Liver (tissue), 9 donors: ENCODE measurements around the gene CFL1. TPM values are rescaled to one million over a fixed set of nuclear protein-coding genes. Genes with fewer than 3 reads are reported as not detected.
A peak's percentile ranks its signal among the peaks of the same experiment; 100 is the strongest.

ENCODE experiments used
- DNase-seq: peaks from one replicate; pipeline ENCODE4 v3.0.0-alpha.2; 2017; ENCODE audit warnings: low spot score
- H3K27ac ChIP-seq, 2 donors: one replicate each; pipeline ENCODE4 v1.7.0; 2013; ENCODE audit warnings: inconsistent platforms in 2 of 2, low read length in 2 of 2, control low read depth in 1 of 2, low read depth in 1 of 2, mild to moderate bottlenecking in 1 of 2
- H3K27me3 ChIP-seq, 4 donors: one replicate each; pipeline versions ENCODE4 v1.6.1 to v1.7.0; 2013; ENCODE audit warnings: low read length in 3 of 4, inconsistent platforms in 1 of 4, mild to moderate bottlenecking in 1 of 4, moderate library complexity in 1 of 4; ENCODE audit not compliant: control insufficient read depth in 4 of 4, insufficient read depth in 4 of 4
- H3K36me3 ChIP-seq, 4 donors: one replicate each; pipeline versions ENCODE4 v1.6.1 to v1.7.0; 2013; ENCODE audit warnings: low read length in 3 of 4, mild to moderate bottlenecking in 3 of 4, low read depth in 1 of 4, moderate library complexity in 1 of 4; ENCODE audit not compliant: control insufficient read depth in 4 of 4, insufficient read depth in 3 of 4
- H3K4me1 ChIP-seq, 4 donors: one replicate each; pipeline versions ENCODE4 v1.6.1 to v1.7.0; 2013; ENCODE audit warnings: low read length in 3 of 4, mild to moderate bottlenecking in 3 of 4, moderate library complexity in 1 of 4; ENCODE audit not compliant: control insufficient read depth in 4 of 4, insufficient read depth in 4 of 4
- H3K4me3 ChIP-seq, 3 donors: one replicate each; pipeline versions ENCODE4 v1.6.1 to v1.7.0; 2013; ENCODE audit warnings: low read length in 3 of 3, control low read depth in 1 of 3, low read depth in 1 of 3, mild to moderate bottlenecking in 1 of 3
- H3K9ac ChIP-seq, 2 donors: one replicate each; pipeline ENCODE4 v1.7.0; 2013; ENCODE audit warnings: low read length in 2 of 2, mild to moderate bottlenecking in 2 of 2, moderate library complexity in 2 of 2, control low read depth in 1 of 2, low read depth in 1 of 2
- H3K9me3 ChIP-seq, 4 donors: one replicate each; pipeline versions ENCODE4 v1.6.1 to v1.7.0; 2013; ENCODE audit warnings: low read length in 3 of 4; ENCODE audit not compliant: control insufficient read depth in 4 of 4
- EGR1 ChIP-seq, 2 donors: IDR thresholded peaks; 2 replicates each; pipeline ENCODE4 v1.6.1; 2016 to 2018; ENCODE audit warnings: antibody characterized with exemption in 2 of 2, low read depth in 2 of 2
- FOXA1 ChIP-seq: IDR thresholded peaks from 2 replicates; pipeline ENCODE4 v1.6.1; 2016; ENCODE audit warnings: antibody characterized with exemption
- FOXA2 ChIP-seq: IDR thresholded peaks from 2 replicates; pipeline ENCODE4 v1.6.1; 2016; ENCODE audit warnings: antibody characterized with exemption
- GABPA ChIP-seq, 2 donors: IDR thresholded peaks in 1 of 2; conservative IDR thresholded peaks in 1 of 2; 2 replicates each; pipeline ENCODE4 v1.6.1; 2016; ENCODE audit warnings: antibody characterized with exemption in 2 of 2, mild to moderate bottlenecking in 1 of 2, moderate library complexity in 1 of 2
- HNF4A ChIP-seq, 2 donors: conservative IDR thresholded peaks; 2 replicates each; pipeline ENCODE4 v1.6.1; 2016; ENCODE audit warnings: antibody characterized with exemption in 2 of 2, mild to moderate bottlenecking in 2 of 2
- HNF4G ChIP-seq: IDR thresholded peaks from 2 replicates; pipeline ENCODE4 v1.6.1; 2016; ENCODE audit warnings: antibody characterized with exemption
- JUND ChIP-seq, 2 donors: IDR thresholded peaks; 2 replicates each; pipeline ENCODE4 v1.6.1; 2016; ENCODE audit warnings: antibody characterized with exemption in 2 of 2
- MAX ChIP-seq: IDR thresholded peaks from 2 replicates; pipeline ENCODE4 v1.6.1; 2016; ENCODE audit warnings: antibody characterized with exemption
- NR2F2 ChIP-seq: IDR thresholded peaks from 2 replicates; pipeline ENCODE4 v1.6.1; 2016; ENCODE audit warnings: antibody characterized with exemption
- RAD21 ChIP-seq, 2 donors: IDR thresholded peaks; 2 replicates each; pipeline ENCODE4 v1.6.1; 2016; ENCODE audit warnings: antibody characterized with exemption in 2 of 2, mild to moderate bottlenecking in 2 of 2
- RXRA ChIP-seq, 2 donors: IDR thresholded peaks; 2 replicates each; pipeline ENCODE4 v1.6.1; 2017 to 2018; ENCODE audit warnings: antibody characterized with exemption in 2 of 2, mild to moderate bottlenecking in 1 of 2
- SP1 ChIP-seq: IDR thresholded peaks from 2 replicates; pipeline ENCODE4 v1.6.1; 2018; ENCODE audit warnings: antibody characterized with exemption, mild to moderate bottlenecking
- TAF1 ChIP-seq: conservative IDR thresholded peaks from 2 replicates; pipeline ENCODE4 v1.6.1; 2016; ENCODE audit warnings: antibody characterized with exemption, mild to moderate bottlenecking
- YY1 ChIP-seq: IDR thresholded peaks from 2 replicates; pipeline ENCODE4 v1.6.1; 2016; ENCODE audit warnings: antibody characterized with exemption, mild to moderate bottlenecking
- WGBS: extraction: QIAGEN DNeasy Blood & Tissue Kit; methylation state at CpG from one replicate; pipeline ENCODE4 v1.1.7; 2013; 5-methylcytosine and 5-hydroxymethylcytosine counted together
- polyA plus RNA-seq, 2 donors: library from polyadenylated mRNA; stranded (reverse) in 1 of 2; unstranded in 1 of 2; fragments of 200-250 nt in 1 of 2; fragments of >200 nt in 1 of 2; fragmentation: Nextera tagmentation in 1 of 2; extraction: Ambion mirVana in 1 of 2; gene quantifications; one replicate each; pipeline versions ENCODE4 v1.2.1 to v1.2.3, GENCODE V29; 2013 to 2015
- total RNA-seq, 2 donors: library from RNA; depleted of rRNA; stranded (reverse); fragments of >200 nt; gene quantifications; one replicate each; pipeline ENCODE4 v1.2.3, GENCODE V29; 2014
- TF ChIP-seq, protein P1 (sequence below): IDR thresholded peaks from 2 replicates; pipeline ENCODE4 v1.6.1; 2016; ENCODE audit warnings: antibody characterized with exemption
- TF ChIP-seq, protein P2 (sequence below): IDR thresholded peaks from 2 replicates; pipeline ENCODE4 v1.6.1; 2016; ENCODE audit warnings: antibody characterized with exemption, mild to moderate bottlenecking
- TF ChIP-seq, protein P3 (sequence below): fragments of 150-350 bp; IDR thresholded peaks from 2 replicates; pipeline ENCODE4 v1.5.1; 2017; ENCODE audit warnings: improper control_type of control experiment, low read depth, low read length; ENCODE audit not compliant: missing input control
- TF ChIP-seq, protein P4 (sequence below): IDR thresholded peaks from 2 replicates; pipeline ENCODE4 v1.6.1; 2016; ENCODE audit warnings: antibody characterized with exemption
- donor health status: healthy.
- donor health status: healthy.
- donor health status: healthy.
- donor health status: healthy.
- donor health status: healthy.

CFL1 gene
- total and polyA plus RNA-seq, 4 donors, result 184 to 498 (median 282) TPM

GRCh38 chr11:65873318-65874156 lies 15.6 kb upstream of the CFL1 start:
- Histone ChIP-seq H3K27ac (peak overlapping the region; percentile 55 to 61), H3K9ac (peak overlapping the region in 1 of 2 donors; percentile 56), H3K9me3 (no peaks in the 10 kb centered on the region), H3K27me3 (no peaks in the 10 kb centered on the region), H3K4me1 (peaks cover 0 to 20% (median 6%) of the 10 kb centered on the region in 4 donors), H3K4me3 (peak overlapping the region; percentile 4 to 41 (median 41)), H3K36me3 (no peaks in the 10 kb centered on the region)
- WGBS, result 8% methylated on average over 54 of the region's 54 CpGs
- TF ChIP-seq RAD21 (IDR thresholded peaks at IDR 0.05) (no peak), GABPA (IDR thresholded peaks at IDR 0.05 in 1 of 2, conservative IDR thresholded peaks at IDR 0.05 in 1 of 2) (peak in 1 of 2 donors; percentile 84), JUND (IDR thresholded peaks at IDR 0.05) (no peak), MAX (no peak), FOXA1 (no peak), EGR1 (IDR thresholded peaks at IDR 0.05; ENCODE audit: low read depth in 2 of 2) (peak; percentile 48 to 49), FOXA2 (no peak), SP1 (peak; percentile 86), HNF4G (no peak), NR2F2 (peak; percentile 52), YY1 (peak; percentile 33), RXRA (IDR thresholded peaks at IDR 0.05) (peak; percentile 52 to 71), TAF1 (no peak), HNF4A (conservative IDR thresholded peaks at IDR 0.05) (no peak)
- TF ChIP-seq, protein P1, sequence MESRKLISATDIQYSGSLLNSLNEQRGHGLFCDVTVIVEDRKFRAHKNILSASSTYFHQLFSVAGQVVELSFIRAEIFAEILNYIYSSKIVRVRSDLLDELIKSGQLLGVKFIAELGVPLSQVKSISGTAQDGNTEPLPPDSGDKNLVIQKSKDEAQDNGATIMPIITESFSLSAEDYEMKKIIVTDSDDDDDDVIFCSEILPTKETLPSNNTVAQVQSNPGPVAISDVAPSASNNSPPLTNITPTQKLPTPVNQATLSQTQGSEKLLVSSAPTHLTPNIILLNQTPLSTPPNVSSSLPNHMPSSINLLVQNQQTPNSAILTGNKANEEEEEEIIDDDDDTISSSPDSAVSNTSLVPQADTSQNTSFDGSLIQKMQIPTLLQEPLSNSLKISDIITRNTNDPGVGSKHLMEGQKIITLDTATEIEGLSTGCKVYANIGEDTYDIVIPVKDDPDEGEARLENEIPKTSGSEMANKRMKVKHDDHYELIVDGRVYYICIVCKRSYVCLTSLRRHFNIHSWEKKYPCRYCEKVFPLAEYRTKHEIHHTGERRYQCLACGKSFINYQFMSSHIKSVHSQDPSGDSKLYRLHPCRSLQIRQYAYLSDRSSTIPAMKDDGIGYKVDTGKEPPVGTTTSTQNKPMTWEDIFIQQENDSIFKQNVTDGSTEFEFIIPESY, result no peak
- TF ChIP-seq, protein P2, sequence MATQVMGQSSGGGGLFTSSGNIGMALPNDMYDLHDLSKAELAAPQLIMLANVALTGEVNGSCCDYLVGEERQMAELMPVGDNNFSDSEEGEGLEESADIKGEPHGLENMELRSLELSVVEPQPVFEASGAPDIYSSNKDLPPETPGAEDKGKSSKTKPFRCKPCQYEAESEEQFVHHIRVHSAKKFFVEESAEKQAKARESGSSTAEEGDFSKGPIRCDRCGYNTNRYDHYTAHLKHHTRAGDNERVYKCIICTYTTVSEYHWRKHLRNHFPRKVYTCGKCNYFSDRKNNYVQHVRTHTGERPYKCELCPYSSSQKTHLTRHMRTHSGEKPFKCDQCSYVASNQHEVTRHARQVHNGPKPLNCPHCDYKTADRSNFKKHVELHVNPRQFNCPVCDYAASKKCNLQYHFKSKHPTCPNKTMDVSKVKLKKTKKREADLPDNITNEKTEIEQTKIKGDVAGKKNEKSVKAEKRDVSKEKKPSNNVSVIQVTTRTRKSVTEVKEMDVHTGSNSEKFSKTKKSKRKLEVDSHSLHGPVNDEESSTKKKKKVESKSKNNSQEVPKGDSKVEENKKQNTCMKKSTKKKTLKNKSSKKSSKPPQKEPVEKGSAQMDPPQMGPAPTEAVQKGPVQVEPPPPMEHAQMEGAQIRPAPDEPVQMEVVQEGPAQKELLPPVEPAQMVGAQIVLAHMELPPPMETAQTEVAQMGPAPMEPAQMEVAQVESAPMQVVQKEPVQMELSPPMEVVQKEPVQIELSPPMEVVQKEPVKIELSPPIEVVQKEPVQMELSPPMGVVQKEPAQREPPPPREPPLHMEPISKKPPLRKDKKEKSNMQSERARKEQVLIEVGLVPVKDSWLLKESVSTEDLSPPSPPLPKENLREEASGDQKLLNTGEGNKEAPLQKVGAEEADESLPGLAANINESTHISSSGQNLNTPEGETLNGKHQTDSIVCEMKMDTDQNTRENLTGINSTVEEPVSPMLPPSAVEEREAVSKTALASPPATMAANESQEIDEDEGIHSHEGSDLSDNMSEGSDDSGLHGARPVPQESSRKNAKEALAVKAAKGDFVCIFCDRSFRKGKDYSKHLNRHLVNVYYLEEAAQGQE, result peak; percentile 18
- TF ChIP-seq, protein P3, sequence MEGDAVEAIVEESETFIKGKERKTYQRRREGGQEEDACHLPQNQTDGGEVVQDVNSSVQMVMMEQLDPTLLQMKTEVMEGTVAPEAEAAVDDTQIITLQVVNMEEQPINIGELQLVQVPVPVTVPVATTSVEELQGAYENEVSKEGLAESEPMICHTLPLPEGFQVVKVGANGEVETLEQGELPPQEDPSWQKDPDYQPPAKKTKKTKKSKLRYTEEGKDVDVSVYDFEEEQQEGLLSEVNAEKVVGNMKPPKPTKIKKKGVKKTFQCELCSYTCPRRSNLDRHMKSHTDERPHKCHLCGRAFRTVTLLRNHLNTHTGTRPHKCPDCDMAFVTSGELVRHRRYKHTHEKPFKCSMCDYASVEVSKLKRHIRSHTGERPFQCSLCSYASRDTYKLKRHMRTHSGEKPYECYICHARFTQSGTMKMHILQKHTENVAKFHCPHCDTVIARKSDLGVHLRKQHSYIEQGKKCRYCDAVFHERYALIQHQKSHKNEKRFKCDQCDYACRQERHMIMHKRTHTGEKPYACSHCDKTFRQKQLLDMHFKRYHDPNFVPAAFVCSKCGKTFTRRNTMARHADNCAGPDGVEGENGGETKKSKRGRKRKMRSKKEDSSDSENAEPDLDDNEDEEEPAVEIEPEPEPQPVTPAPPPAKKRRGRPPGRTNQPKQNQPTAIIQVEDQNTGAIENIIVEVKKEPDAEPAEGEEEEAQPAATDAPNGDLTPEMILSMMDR, result no peak
- TF ChIP-seq, protein P4, sequence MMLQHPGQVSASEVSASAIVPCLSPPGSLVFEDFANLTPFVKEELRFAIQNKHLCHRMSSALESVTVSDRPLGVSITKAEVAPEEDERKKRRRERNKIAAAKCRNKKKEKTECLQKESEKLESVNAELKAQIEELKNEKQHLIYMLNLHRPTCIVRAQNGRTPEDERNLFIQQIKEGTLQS, result no peak
- DNase-seq, result peak; percentile 98
